ENCODE results near the gene ADIRF.

DNA sequence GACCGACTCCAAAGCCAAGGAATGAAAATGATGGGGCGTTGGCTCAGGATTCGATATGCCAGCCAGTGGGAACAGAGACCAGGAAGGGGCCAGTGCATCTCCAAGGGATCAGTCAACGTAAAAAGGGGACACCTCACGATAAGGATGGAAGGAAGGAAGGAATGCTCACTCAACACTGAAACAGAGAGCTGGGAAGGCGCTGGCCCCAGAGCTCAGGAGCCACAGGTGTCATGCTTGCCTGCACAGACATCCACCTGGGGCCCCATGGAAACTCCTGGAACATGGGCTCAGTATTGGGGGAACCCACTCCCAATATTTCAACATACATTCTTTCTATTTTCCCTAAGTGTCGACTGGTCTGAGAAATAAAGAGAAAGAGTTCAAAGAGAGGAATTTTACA is 16.2 kb upstream of the ADIRF start:
- TF ChIP-seq, protein P1, sequence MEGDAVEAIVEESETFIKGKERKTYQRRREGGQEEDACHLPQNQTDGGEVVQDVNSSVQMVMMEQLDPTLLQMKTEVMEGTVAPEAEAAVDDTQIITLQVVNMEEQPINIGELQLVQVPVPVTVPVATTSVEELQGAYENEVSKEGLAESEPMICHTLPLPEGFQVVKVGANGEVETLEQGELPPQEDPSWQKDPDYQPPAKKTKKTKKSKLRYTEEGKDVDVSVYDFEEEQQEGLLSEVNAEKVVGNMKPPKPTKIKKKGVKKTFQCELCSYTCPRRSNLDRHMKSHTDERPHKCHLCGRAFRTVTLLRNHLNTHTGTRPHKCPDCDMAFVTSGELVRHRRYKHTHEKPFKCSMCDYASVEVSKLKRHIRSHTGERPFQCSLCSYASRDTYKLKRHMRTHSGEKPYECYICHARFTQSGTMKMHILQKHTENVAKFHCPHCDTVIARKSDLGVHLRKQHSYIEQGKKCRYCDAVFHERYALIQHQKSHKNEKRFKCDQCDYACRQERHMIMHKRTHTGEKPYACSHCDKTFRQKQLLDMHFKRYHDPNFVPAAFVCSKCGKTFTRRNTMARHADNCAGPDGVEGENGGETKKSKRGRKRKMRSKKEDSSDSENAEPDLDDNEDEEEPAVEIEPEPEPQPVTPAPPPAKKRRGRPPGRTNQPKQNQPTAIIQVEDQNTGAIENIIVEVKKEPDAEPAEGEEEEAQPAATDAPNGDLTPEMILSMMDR (IDR thresholded peaks at IDR 0.05): no peak
- no peak for TF ChIP-seq POLR2A (IDR thresholded peaks at IDR 0.05)
